ENCODE measurements around the gene PYHIN1. TPM values are rescaled to one million over a fixed set of nuclear protein-coding genes. Genes with fewer than 3 reads are reported as not detected.

Gene PYHIN1
- total and polyA plus RNA-seq, 2 of the 4 experiments (the other 2 are of a cell fraction) = not detected

DNA sequence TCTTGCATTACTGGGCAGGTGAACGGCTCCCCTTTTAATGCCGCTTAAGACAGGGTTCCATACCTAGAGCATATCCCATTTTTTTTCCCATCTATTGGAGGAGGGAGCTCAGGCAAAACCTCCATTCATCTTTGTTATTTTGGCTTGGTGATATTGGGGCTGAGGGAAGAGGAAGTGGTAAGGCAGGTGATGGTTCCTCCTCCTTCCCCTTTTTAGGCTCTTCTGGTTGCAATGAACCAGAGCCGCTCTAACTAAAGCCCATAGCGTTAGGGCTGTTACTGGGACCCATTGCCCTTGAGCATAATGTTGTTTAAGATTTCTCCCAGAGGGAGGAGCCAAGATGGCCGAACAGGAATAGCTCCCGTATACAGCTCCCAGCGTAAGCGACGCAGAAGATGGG is 21.1 kb downstream of the PYHIN1 start:
- Histone ChIP-seq H4K20me1 (ENCODE audit: insufficient read depth, low read length) (no peaks in the 10 kb centered on the region), H3K56ac (ENCODE audit: extremely low read depth, insufficient read depth, low read length) (no peak overlapping the region), H3K4ac (ENCODE audit: low read depth, low read length) (no peak overlapping the region), H2AFZ (replicated peaks; ENCODE audit: low read length, poor library complexity) (no peak overlapping the region), H2BK5ac (ENCODE audit: low read depth, low read length, poor library complexity, severe bottlenecking) (no peak overlapping the region), H3K14ac (replicated peaks; ENCODE audit: low read depth, low read length) (no peak overlapping the region), H2BK20ac (ENCODE audit: low read depth, low read length) (no peak overlapping the region), H3K9ac (ENCODE audit: low read depth, low read length) (no peak overlapping the region), H3K23ac (ENCODE audit: low read depth, low read length) (no peak overlapping the region), H2BK120ac (ENCODE audit: low read depth, low read length) (no peak overlapping the region), H3K4me1 (ENCODE audit: control insufficient read depth, insufficient read depth, low read length) (no peaks in the 10 kb centered on the region), H3K79me1 (ENCODE audit: low read depth in 1 of 2, low read length in 2 of 2) (no peaks in the 10 kb centered on the region), H3K4me2 (ENCODE audit: low read depth, low read length) (no peak overlapping the region), H3K18ac (ENCODE audit: low read depth, low read length) (no peak overlapping the region), H3K9me1 (ENCODE audit: insufficient read depth, low read length) (no peaks in the 10 kb centered on the region), H2AK5ac (ENCODE audit: low read depth, low read length) (no peak overlapping the region), H3K27me3 (ENCODE audit: control insufficient read depth, insufficient read depth, low read length) (no peaks in the 10 kb centered on the region), H4K91ac (ENCODE audit: insufficient read depth, low read depth, low read length) (no peak overlapping the region), H2AK9ac (replicated peaks; ENCODE audit: low read depth, low read length, poor library complexity) (no peak overlapping the region), H3K36me3 (ENCODE audit: control insufficient read depth, insufficient read depth, low read length) (no peaks in the 10 kb centered on the region), H4K5ac (ENCODE audit: low read depth, low read length) (no peak overlapping the region), H2BK15ac (ENCODE audit: low read depth, low read length) (no peak overlapping the region), H4K8ac (ENCODE audit: low read depth in 2 of 2, low read length in 2 of 2) (no peak overlapping the region), H3K9me3 (ENCODE audit: control insufficient read depth, insufficient read depth, low read length) (no peaks in the 10 kb centered on the region; the same call in 1 of the 2 replicates), H3K4me3 (ENCODE audit: insufficient read depth, low read depth, low read length) (no peak overlapping the region), H3K27ac (ENCODE audit: insufficient read depth, low read length) (no peak overlapping the region)
- in situ Hi-C loops (cut with MboI; ENCODE audit: low sequenced_read_pairs) (no loop called here), intact Hi-C loops (cut with micrococcal nuclease) (no loop called here), dilution Hi-C loops (cut with HindIII; ENCODE audit: low sequenced_read_pairs, unreplicated experiment) (no loop called here)
- CTCF ChIA-PET = no interaction called here
- POLR2A ChIA-PET (ENCODE audit: unreplicated experiment) = no interaction called here
- no CpG with 5 or more reads among the region's 9 CpGs for WGBS, 2 experiments (ENCODE audit: extremely low coverage in 2 of 2, insufficient read length in 1 of 2)
- TF ChIP-seq USF2 (IDR thresholded peaks at IDR 0.05; ENCODE audit: low read depth, low read length) = no peak
- no peak for TF ChIP-seq RAD21 (IDR thresholded peaks at IDR 0.05; ENCODE audit: low read length)
- TF ChIP-seq POLR2A (IDR thresholded peaks at IDR 0.05; ENCODE audit: low read depth, low read length) = no peak
- TF ChIP-seq RFX5 (IDR thresholded peaks at IDR 0.05; ENCODE audit: low read depth, low read length) = no peak
- no peak for TF ChIP-seq SMC3 (IDR thresholded peaks at IDR 0.05; ENCODE audit: low read depth, low read length)
- TF ChIP-seq, protein P1, sequence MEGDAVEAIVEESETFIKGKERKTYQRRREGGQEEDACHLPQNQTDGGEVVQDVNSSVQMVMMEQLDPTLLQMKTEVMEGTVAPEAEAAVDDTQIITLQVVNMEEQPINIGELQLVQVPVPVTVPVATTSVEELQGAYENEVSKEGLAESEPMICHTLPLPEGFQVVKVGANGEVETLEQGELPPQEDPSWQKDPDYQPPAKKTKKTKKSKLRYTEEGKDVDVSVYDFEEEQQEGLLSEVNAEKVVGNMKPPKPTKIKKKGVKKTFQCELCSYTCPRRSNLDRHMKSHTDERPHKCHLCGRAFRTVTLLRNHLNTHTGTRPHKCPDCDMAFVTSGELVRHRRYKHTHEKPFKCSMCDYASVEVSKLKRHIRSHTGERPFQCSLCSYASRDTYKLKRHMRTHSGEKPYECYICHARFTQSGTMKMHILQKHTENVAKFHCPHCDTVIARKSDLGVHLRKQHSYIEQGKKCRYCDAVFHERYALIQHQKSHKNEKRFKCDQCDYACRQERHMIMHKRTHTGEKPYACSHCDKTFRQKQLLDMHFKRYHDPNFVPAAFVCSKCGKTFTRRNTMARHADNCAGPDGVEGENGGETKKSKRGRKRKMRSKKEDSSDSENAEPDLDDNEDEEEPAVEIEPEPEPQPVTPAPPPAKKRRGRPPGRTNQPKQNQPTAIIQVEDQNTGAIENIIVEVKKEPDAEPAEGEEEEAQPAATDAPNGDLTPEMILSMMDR (conservative IDR thresholded peaks at IDR 0.05; ENCODE audit: low read depth, low read length) = no peak
- no peak for TF ChIP-seq NFE2L2 (IDR thresholded peaks at IDR 0.05; ENCODE audit: low read depth, low read length)
- TF ChIP-seq CHD1 (IDR thresholded peaks at IDR 0.05; ENCODE audit: low read depth, low read length) = no peak
- no peak for TF ChIP-seq FOS (IDR thresholded peaks at IDR 0.05; ENCODE audit: low read depth, low read length)
- TF ChIP-seq MAFK (IDR thresholded peaks at IDR 0.05; ENCODE audit: low read depth, low read length) = no peak
- no peak for TF ChIP-seq ELK1 (IDR thresholded peaks at IDR 0.05; ENCODE audit: borderline replicate concordance, low read depth, low read length)
- no peak for TF ChIP-seq RCOR1 (IDR thresholded peaks at IDR 0.05; ENCODE audit: insufficient replicate concordance, low read length)
- TF ChIP-seq BHLHE40 (IDR thresholded peaks at IDR 0.05; ENCODE audit: low read depth, low read length) = no peak
- TF ChIP-seq MAZ (IDR thresholded peaks at IDR 0.05; ENCODE audit: borderline replicate concordance, low read depth, low read length) = no peak
- TF ChIP-seq MXI1 (IDR thresholded peaks at IDR 0.05; ENCODE audit: borderline replicate concordance, low read depth, low read length) = no peak
- TF ChIP-seq CEBPB (IDR thresholded peaks at IDR 0.05; ENCODE audit: low read depth, low read length) = no peak
- BruUV-seq (replicated peaks) = no TSS peak
- DNase-seq (no peak), ATAC-seq (ENCODE audit: low read depth) (no peak)
